Activated CD4-positive, alpha-beta T cell treated with anti-CD3 and anti-CD28 coated beads, Interleukin-2, Interleukin-6, amounts not matched to agents 100 ng/mL and 50 ng/mL, durations not matched to agents 16 hours and 8 hours (primary cell): ENCODE data around the gene ERI3.

Experiments used
- DNase-seq: peaks from one replicate; pipeline ENCODE4 v3.0.0-alpha.2; 2020

The ERI3 gene

DNA sequence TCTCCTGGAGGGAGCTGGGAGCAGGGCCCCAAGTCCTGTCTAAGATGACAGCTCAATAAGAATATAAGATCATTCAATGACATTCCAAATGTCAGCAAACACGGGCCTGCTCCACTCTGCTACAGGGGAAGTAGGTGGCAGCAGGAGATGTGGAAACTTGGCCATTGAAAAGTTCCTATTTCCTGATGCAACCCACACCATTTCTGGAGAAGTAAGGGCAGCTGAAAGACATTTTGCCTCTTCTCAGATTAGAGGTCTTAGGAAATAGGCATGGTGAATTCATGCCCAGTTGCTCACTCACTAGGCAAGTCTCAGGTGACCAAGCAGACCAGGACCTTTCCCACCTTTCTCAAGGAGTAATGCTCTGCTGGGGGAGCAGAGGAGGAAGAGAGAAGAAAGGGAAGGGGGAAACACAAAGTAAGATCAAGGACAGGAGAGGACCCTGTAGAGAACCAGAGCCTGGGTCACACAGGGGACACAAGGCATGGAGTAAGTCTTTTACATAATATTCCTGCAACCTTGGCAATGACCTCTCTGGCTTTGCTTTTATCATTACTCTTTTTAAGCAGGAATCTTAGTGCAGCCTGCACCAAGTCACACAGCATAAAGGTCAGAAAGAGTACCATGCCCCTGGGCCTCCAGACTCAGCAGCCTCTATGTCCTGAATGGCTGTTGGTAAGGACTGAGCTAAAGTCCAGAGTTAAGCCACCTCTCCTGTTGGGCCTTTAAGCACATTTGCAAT lies 72.9 kb downstream of the ERI3 start:
- DNase-seq, result no peak

DNA sequence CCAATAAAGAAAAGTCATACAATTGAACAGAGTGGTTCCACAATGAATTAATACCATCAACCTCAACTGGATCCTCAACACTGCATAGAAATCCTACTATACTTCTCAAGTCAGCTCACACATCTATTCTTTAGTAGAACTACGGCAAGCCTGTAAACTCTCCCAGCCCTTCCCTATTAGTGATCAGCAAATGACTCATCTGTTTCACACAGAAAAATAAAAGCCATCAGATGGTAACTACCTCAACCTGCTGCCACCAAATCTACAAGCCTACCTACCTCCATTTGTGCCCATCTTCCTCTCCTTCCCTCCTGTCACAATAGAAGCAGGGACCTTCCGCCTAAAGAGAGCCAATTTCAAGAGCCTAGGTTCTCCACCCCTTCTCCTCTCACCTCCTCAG lies 78.2 kb downstream of the ERI3 start:
- DNase-seq, result no peak

DNA sequence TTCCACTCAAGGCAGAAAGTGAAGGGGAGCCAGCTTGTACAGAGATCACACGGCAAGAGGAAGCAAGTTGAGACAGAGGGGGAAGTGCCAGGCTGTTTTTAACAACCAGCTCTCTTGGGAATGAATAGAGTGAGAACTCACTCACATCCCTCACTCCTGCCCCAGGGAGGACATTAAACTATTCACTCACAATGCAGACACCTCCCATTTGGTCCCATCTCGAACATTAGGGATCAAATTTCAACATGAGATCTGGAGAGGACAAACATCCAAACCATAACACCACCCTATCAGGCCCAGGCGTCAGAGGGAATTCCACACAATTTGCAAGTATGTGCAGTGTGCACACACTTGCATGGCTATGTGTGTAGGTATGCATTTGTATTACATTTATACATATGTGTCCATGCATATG lies 79.1 kb downstream of the ERI3 start:
- DNase-seq, result no peak

DNA sequence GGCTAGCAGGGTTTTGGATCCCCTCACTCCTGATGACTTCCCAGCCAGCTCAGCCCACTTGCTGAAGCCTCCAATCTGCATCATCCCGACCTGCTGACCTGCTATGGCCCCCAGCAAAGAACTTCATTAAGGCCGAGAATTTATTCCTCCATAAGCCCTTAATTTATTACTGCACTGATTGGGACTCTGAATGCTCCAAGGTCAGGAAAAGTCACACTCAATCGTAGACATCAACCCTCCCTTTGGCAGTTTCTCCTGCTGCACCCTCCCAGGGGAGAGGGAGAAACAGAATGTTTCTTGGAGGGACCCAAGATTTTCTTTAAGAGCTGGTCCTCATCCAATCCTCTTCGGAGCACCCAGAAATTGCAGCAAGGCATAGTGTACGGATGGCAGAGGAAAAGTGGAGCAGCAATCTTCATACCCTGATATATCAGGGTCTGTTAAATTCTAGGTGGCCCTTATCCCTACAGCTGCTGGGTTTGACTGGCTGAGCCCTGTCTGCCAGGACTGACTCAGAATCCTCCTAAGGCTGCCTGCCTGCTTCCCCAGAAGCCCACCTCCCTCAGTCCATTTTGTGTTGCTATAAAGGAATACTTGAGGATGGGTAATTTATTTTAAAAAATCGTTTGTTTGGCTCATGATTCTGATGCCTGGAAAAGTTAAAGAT lies 79.6 kb downstream of the ERI3 start:
- no peak for DNase-seq

DNA sequence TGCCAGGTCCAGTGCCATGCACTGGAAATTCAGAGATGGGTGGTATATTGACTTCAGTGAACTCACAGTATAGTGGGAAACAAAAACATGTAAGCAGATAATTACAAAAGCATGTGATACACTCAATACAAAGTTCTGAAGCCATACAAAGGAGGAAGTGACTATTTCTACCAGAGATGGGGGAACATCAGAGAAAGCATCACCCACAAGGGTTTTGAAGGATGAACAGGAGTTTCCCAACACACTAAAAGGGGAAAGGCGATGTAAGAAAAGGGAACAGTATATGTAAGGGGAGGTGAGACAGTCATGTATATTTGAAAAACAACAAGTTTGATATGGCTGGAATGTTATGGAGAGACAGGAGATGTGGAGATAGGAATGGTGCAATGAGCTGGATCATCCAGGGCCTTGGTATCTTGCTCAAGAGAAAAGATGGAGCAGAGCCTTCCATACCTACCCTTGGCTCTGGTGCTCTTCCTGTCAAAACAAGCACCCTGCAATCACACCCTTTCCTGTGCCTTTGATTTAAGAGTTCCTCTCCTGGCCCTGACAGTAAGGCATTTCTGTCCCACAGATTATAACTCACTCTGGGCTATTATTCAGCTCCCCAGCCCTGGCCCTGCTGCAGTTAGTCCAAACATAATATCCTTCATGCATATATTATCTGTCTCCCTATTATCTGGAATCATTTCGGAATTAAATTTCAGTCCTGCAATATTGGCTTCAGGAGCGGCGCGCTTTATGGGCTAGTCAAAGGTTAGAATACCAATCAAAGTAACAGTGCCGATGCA lies 81.3 kb downstream of the ERI3 start:
- no peak for DNase-seq

DNA sequence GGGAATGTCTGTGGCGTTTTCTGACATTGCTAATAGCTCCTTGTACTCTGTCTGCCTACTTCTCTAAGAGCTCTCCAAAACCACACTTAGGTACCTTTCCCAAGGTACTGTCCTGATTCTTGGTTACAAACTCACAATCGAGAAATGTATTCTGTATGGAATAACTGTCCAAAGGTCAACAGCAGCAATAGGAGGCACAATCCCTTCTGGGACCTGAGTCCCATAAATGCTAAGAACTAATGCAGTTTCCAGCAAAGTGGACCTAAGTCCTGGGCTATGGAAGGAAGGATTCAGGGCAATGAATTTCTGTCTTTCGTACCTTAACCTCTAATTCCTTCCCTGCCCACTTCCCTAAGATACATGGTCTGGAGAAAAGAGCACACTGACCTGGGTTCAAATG lies 82.1 kb downstream of the ERI3 start:
- DNase-seq, result no peak

DNA sequence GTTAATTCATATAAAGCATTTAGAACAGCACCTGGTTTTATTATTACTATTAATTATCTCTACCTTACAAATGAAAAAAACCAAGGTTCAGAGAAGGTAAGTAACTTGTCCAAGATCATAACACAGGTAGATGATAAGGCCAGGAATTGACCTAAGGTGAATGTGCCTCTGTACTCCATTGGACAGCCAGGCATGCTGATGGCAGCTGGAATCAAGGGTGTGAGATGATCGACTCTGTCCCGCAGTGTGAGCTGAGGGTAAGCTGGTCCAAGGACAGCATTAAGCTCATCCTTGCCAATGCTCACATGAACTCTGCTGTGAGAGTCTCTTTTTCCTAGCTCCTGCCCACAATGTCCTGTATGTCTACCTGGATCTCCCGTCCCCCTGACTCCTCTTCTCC lies 83.4 kb downstream of the ERI3 start:
- DNase-seq, result no peak

DNA sequence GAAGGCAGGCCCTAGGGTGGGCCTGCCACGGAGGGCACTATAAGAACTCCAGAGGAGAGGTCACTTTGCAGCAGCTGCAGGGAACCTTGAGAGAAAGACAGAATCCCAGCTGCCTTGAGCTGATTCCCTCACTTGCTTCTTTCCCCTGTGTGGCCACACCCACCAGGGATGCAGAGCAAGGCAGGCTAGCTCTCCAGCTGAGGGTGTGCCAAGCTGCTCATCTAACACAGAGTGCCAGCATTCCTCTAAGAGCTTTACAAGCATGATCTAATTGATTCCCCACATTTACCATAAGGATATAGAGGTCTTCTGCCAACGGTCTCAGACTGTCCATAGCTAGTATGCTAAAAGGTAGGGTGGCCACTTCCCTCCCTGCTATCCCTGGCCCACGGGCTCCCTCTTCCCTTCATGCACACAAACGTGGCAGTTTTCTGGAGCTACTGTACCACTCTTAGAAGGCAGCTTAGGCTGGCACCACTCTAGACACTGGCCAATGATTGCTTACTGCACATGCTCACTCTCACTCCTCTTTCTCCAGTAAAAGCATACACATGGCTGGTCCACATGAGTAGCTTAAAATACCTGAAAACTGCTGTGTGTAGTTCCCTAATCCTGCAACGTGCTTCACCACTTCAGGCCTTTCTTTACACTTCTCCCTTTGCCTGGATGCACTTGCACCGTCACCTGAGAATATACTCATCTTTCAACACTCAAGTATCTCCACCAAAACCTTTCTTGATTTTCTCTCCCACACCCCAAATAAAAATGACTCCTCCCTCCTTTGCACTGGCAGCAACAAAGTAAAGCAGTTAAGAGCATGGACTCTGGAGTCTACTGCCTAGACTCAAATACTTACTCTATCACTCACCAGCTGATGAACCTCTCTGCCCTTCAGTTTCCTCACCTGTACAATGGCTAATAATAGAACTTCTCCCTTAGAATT lies 84.1 kb downstream of the ERI3 start:
- no peak for DNase-seq

DNA sequence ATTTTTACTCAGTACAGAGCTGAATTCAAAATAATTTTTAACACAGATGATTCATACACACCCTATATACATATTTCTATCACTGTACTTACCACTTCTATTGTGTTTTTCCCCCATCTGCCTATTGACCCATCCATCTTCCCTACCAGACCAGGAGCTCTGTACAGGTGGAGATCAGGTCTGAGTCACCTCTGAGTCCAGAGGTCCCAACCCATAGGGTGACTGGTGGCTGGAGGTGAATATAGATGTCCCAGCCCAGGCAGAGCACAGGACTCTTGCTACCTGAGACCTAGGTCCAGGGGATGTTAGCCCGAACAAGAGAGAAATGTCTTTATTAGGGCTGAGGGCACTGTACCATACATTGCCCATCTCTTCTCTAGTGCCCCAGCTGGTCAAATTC lies 87.0 kb downstream of the ERI3 start:
- DNase-seq, result no peak

DNA sequence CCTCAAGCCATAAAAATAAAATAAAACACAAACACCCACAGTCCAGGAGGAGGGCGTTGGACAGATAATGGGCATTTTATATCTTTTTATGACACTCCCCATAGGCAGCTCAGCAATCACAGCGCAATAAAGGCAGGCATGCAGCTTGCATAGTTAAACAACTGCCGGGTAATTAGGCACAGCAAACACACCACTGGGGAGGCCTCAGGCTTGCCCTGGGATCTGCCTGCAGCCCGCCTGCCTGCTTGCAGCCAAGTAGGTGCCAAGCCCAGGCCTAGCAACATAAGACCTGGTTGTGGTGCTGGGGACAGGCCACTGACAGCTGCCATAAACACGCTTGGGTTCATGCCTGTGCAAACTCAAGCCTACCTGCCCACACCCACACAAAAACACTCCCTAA lies 87.6 kb downstream of the ERI3 start:
- DNase-seq, result no peak

DNA sequence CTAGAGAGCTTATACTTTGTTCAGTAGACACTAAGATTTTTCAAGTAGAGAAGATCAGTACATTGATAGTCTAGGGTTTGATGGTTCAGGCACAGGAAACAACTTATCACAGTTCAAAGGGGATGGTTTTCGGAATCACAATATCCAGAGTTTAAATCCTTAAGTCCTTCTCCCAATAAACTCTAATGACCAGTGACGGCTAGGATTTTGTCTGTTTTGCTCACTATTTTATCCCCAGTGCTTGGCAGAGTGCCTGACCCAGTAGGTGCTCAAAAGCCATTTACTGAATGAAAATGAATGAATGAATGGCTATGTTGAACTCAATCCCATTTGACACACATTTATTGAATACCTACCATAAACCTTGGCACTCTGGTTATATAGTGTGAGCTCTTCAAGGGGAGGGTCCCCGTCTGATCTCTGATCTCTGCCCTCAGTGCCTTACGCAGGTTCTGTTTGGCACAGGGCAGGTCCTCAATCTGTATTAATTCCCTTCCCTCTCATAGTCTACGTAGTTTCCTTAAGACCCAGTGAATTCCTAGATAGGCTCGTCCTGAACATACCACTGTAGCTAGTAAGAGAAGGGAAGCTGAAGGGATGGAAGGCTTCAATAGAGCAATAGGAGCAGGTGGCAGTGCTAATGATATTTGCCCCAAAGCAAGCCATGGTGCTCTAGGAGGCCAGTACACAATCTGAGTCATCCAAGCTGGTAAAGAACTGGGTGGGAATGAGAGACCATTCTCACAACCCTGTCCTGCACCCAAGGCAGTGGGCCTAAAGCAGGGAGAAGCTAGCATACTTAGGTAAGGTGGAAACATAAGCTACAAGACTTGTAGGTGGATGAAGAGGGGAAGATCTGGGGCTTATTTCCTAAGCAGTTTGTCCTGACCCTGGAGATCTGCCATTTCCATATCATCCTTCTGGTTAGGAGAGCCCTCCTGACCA lies 88.4 kb downstream of the ERI3 start:
- DNase-seq, result no peak

DNA sequence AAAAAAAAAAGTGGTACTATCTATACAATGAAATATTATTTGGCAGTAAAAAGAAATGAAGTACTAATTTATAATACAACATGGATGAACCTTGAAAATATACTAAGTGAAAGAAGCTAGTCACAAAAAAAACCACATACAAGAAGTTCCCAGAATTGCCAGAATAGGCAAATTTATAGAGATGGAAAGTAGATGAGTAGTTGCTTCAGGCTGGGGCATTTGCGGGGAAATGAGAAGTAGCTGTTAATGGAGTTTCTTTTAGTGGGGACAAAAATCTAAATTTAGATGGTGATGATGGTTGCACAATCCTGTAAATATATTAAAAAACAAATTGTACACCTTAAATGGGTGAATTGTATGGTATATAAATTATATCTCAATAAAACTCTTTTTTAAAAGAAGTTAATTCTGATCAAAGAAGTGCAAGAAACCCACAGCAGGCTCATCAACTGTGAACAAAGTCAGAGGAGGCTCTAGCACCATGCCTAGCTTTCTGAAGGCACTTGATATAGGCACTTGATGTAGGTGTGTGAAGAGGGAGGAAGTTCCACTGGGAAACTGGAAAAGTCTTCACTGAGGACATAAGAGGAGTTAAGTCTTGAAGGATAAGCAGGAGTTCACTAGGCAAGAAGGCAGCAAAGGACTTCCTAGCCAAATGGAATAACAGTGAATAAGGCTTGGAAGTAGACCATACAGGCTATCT lies 89.2 kb downstream of the ERI3 start:
- DNase-seq, result no peak

DNA sequence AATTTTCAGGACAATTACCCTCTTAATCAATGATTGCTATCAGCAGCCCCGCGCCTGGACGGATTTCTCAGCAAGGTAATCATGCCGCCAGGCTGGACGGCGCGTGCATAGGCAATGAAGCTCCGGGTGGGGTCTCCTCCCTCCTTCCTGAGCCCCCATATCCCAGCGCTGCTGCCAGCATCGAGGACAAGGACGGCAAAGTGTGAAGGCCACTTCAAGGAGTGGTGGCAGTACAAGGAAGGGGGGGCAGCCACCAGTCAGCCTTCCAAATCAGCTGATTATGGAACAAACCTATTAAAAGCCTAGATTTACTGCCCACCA lies 90.6 kb downstream of the ERI3 start:
- no peak for DNase-seq

DNA sequence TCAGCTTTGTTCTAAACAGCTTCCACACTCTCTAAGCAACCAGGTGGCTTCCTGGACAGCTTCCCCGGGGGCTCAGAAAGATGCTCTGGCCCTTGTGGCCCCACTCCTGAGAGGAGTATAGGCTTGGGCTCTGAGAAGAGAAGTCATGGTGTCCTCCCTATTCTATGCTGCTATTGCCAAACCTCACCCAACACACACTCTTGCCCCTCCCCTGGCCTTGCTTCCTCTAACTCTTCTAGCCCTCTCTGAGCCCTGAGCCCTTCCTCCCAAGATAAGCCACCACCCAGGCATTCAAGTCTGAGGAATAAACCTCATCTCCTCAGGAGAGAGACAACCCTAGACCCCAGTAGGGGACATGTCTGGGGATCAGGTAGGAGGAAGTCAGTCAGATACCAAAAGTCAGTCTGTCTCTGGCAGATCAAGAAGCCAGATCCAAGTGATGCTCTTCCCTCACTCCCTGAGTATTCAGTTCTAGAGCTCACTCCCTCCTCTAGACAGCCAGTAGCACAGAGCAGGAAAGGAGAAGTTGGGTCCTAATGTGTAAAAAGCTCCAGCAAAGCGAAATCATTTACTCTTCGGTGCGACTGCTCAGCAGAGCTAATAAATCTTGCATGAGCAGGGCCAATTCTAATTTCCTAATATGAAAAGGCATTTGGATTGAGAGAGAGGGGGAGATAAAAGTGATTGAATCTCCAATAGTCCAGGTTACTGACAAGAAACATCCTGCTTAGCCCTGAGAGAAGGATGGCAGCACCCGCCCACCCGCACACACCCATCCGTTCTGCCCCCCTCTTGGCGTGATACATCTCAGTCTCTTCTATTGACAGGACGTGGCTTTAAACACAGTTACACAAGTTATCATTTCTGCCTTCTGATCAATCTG lies 91.2 kb downstream of the ERI3 start:
- DNase-seq, result no peak

DNA sequence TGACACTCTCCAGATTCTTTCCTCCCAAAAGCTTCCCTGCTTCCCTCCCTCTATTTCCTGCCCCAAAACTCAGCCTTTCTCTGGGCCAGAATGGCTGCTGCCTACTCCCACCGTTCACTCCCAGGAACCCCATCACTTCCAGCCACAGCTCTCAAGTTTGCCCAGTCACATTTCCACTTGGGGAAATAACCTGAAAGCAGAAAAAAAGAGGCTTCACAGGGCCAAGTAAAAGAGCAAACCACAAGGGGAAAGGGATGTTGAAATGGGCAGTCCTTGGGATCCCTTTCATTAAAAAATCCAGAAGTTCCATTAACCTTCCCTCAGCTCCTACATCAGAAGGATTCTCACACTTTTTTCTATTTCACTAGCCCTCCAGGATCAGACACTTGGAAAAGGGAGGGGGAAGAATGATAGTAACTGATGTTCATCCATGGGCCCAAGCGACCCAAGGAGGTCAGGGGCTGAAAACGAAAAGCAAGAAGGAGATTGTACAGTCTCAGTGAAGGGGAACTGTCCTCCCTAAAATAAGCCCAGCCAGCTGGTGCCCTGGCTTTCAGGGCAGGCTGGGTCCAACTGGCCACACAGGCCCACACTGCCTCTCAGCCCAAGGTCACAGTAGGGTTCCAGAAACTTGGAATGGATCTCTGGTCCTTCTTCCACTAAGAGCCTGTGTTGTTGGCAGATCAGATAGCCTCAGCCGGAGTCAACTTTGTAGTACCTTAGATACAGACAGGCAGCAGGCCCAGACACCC lies 92.1 kb downstream of the ERI3 start:
- DNase-seq, result no peak

DNA sequence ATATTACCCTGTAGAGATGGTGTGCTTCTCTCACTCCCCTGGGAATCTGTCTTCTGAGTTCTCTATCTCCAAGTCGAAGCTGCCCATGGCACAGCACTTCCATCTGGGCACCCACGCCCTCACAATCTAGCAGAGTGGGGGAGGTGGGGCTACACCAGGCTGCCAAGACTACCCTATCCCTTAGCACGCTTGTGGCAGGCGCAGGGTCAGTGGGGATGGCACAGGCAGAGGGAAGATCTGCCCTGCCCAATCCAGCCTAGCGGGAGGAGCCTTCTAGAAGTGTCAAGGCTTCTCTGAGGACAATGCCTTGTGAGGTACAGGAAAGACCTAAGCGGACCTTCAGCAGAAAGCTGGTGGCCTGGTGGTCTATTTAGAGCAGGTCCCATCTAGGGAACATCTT lies 92.6 kb downstream of the ERI3 start:
- no peak for DNase-seq

DNA sequence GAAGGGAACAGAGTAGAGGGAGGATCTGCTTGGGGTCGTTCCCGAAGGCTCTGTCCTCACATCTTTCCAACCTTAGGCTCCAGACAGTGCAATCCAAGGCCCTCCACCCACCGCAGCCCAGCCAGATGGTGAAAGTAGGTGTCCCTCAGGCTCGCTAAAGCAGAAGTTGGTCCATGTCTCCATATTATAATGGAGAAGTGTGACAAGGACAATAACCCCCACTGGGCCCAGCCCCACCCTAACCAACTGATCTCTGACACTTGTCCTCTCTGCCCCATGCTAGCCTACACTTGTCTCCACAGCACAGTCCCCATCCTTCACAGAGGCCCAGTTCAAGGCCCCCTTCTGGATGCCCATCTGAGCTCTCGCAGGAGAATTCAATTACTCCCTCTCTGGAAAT lies 93.1 kb downstream of the ERI3 start:
- no peak for DNase-seq

DNA sequence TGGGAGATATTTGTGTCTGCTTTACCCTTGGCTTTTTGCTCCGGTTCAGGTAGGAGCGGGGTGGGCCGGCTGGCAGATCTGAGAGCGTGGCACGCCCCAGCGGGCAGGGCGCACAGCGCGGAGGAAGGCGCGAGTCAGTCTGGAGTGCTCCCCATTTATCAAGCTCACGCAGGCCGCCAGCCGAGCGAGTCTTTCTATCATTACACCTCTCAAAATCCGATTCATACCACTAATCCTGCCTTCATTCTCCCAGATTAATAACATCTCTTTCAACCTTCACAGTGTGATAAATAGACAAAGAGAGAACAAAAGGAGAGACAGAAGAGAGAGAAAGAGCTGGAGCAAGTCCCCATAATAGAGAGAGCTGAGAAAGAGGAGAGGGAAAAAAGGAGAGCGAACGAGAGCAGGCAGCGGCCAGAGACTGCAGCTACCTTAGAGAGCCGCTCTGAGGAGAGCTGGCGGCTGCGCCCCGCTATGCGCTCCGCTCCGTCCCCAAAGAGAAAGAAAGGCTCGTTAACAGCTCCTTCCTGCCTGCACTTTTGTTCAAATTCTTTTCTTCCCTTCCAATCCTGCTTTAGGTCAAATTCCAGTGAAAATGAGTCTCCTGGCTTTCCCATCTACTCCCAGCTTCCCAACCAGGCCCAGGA lies 93.8 kb downstream of the ERI3 start:
- no peak for DNase-seq

DNA sequence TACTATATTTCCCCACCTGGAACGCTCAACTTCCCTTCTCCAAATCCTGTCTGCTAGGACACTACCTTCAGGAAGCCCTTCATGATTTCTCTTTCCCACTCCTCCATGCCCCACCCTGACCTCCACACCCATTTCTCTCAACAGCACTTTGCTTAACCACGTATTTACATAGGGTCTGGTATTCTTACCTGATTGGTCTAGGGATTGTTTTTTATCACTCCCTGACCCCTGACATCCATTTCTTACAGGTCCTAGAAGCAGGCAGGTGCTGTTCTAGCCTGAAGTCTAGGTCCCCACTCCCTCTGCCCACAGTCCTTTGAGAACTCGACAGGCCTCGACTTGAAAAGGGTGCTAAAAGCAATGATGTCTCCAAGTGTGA lies 94.3 kb downstream of the ERI3 start:
- no peak for DNase-seq
